ENCODE data around the gene UBE3C. TPM values are rescaled to one million over a fixed set of nuclear protein-coding genes. Genes with fewer than 3 reads are reported as not detected.

Gene UBE3C
- total and polyA plus RNA-seq, 2 of the 13 experiments (the other 11 are each of a cell fraction or from before 2014, with no cell fraction given): 27.0 to 48.2 TPM

DNA sequence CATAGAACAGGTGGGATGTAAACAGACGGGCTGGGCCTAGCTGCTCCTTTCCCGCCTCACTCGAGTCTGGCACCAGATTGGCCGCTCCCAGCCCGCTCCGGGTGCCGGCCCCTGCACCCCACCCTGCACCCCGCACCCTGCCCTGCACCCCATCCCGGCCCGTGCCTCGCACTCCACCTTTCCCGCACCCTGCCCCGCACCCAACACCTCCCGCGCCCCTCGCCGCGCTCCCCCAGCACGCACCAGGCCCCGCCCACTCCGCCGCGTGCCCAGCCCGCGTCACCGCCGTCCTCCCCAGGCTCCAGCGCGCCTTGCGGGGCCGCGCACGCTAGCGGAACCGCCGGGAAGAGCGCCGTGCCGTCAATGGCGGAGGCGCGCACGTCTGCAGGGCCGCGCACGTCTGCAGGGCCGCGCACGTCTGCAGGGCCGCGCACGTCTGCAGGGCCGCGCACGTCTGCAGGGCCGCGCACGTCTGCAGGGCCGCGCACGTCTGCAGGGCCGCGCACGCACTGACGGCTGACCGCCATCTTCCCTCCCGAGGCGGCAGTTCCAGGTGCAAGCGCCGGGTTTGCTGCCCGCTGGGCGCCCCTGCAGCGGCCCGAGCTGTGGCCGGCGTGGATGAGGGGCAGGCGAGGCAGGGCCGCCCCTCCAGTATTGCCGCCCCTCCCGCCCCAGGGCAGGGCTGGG lies at the start of gene UBE3C (continued):
- TF ChIP-seq, protein P1, sequence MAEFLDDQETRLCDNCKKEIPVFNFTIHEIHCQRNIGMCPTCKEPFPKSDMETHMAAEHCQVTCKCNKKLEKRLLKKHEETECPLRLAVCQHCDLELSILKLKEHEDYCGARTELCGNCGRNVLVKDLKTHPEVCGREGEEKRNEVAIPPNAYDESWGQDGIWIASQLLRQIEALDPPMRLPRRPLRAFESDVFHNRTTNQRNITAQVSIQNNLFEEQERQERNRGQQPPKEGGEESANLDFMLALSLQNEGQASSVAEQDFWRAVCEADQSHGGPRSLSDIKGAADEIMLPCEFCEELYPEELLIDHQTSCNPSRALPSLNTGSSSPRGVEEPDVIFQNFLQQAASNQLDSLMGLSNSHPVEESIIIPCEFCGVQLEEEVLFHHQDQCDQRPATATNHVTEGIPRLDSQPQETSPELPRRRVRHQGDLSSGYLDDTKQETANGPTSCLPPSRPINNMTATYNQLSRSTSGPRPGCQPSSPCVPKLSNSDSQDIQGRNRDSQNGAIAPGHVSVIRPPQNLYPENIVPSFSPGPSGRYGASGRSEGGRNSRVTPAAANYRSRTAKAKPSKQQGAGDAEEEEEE (CRISPR knock-in tag; IDR thresholded peaks at IDR 0.05; ENCODE audit: borderline replicate concordance): no peak
- TF ChIP-seq SKI (IDR thresholded peaks at IDR 0.05; ENCODE audit: partially characterized antibody) (no peak), ZNF274 (CRISPR knock-in tag; IDR thresholded peaks at IDR 0.05) (0 out of 2 replicates have a peak, but pooled peaks have one; percentile 12), ZNF264 (CRISPR knock-in tag; IDR thresholded peaks at IDR 0.05) (no peak), THYN1 (CRISPR knock-in tag; IDR thresholded peaks at IDR 0.05; ENCODE audit: borderline replicate concordance, low read depth) (no peak), ZSCAN22 (CRISPR knock-in tag; IDR thresholded peaks at IDR 0.05) (no peak), MAFK (conservative IDR thresholded peaks at IDR 0.05 in 1 of 2, IDR thresholded peaks at IDR 0.05 in 1 of 2; ENCODE audit: low read length in 2 of 2) (no peak), ZNF703 (CRISPR knock-in tag; IDR thresholded peaks at IDR 0.05; ENCODE audit: borderline replicate concordance) (no peak), ZNF605 (CRISPR knock-in tag; IDR thresholded peaks at IDR 0.05) (no peak), ZNF383 (CRISPR knock-in tag; IDR thresholded peaks at IDR 0.05; ENCODE audit: borderline replicate concordance) (no peak), CAMTA2 (CRISPR knock-in tag; IDR thresholded peaks at IDR 0.05; ENCODE audit: borderline replicate concordance) (no peak), ZNF510 (CRISPR knock-in tag; IDR thresholded peaks at IDR 0.05; ENCODE audit: low read depth) (no peak; the same call in 1 of the 2 replicates), KDM6A (CRISPR knock-in tag; IDR thresholded peaks at IDR 0.05; ENCODE audit: low read depth) (no peak), ZBTB49 (CRISPR knock-in tag; IDR thresholded peaks at IDR 0.05; ENCODE audit: borderline replicate concordance) (no peak), MTA3 (CRISPR knock-in tag; IDR thresholded peaks at IDR 0.05) (no peak), ZNF235 (CRISPR knock-in tag; IDR thresholded peaks at IDR 0.05; ENCODE audit: borderline replicate concordance) (no peak), ZNF850 (CRISPR knock-in tag; conservative IDR thresholded peaks at IDR 0.05) (no peak), ASH2L (IDR thresholded peaks at IDR 0.05; ENCODE audit: insufficient read length, low read depth, low read length) (peak; percentile 63), MZF1 (CRISPR knock-in tag; IDR thresholded peaks at IDR 0.05; ENCODE audit: borderline replicate concordance) (no peak), DNMT1 (CRISPR knock-in tag; IDR thresholded peaks at IDR 0.05) (no peak; the same call in 1 of the 2 replicates), POLR2AphosphoS5 (IDR thresholded peaks at IDR 0.05; ENCODE audit: low read depth, low read length) (peak; percentile 73), ZFP36L1 (CRISPR knock-in tag; IDR thresholded peaks at IDR 0.05) (no peak)
- TF ChIP-seq, protein P2, sequence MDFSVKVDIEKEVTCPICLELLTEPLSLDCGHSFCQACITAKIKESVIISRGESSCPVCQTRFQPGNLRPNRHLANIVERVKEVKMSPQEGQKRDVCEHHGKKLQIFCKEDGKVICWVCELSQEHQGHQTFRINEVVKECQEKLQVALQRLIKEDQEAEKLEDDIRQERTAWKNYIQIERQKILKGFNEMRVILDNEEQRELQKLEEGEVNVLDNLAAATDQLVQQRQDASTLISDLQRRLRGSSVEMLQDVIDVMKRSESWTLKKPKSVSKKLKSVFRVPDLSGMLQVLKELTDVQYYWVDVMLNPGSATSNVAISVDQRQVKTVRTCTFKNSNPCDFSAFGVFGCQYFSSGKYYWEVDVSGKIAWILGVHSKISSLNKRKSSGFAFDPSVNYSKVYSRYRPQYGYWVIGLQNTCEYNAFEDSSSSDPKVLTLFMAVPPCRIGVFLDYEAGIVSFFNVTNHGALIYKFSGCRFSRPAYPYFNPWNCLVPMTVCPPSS (IDR thresholded peaks at IDR 0.05): no peak
- TF ChIP-seq, protein P3, sequence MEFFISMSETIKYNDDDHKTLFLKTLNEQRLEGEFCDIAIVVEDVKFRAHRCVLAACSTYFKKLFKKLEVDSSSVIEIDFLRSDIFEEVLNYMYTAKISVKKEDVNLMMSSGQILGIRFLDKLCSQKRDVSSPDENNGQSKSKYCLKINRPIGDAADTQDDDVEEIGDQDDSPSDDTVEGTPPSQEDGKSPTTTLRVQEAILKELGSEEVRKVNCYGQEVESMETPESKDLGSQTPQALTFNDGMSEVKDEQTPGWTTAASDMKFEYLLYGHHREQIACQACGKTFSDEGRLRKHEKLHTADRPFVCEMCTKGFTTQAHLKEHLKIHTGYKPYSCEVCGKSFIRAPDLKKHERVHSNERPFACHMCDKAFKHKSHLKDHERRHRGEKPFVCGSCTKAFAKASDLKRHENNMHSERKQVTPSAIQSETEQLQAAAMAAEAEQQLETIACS (CRISPR knock-in tag; IDR thresholded peaks at IDR 0.05): peak; percentile 98

Data from HepG2 (cell line).